Caco-2 (cell line): Measurements from ENCODE around the gene ACAA1. TPM values are rescaled to one million over a fixed set of nuclear protein-coding genes. Genes with fewer than 3 reads are reported as not detected.

Source experiments
- BruUV-seq: library from RNA; stranded (reverse); fragments of 400-500 nt; replicated peaks from 2 replicates; lab custom pipeline; 2021; lab: Mats Ljungman, UMichigan
- CTCF ChIA-PET: fragments of 300-600 bp; sonication (Branson Sonifier 250); formaldehyde crosslinking; loops from one replicate; lab custom pipeline; 2022; ENCODE audit warnings: antibody characterized with exemption; lab: Charles Lee
- POLR2A ChIA-PET: fragments of 300-600 bp; sonication (Branson Sonifier 250); formaldehyde crosslinking; loops from one replicate; lab custom pipeline; 2022; ENCODE audit warnings: antibody characterized with exemption; lab: Charles Lee
- DNase-seq, 2 experiments: peaks; one replicate each; pipeline versions ENCODE4 v3.0.0 to v3.0.0-alpha.2; 2020 to 2022
- H3K27me3 ChIP-seq: replicated peaks from 2 replicates; pipeline ENCODE4 v1.6.0; 2011; ENCODE audit warnings: low read length; ENCODE audit not compliant: control insufficient read depth, insufficient read depth
- H3K36me3 ChIP-seq: 2 replicates; pipeline ENCODE4 v1.5.1; 2011; ENCODE audit warnings: low read length; ENCODE audit not compliant: control insufficient read depth, insufficient read depth
- H3K4me1 ChIP-seq: fragments of 250-450 bp; sonication (Bioruptor Pico); 2 replicates; pipeline ENCODE4 v1.5.1; 2020; ENCODE audit warnings: mild to moderate bottlenecking
- H3K4me3 ChIP-seq: 2 replicates; pipeline ENCODE4 v1.5.1; 2011; ENCODE audit warnings: low read depth, mild to moderate bottlenecking, control low read depth, low read length
- H3K9me3 ChIP-seq: fragments of 250-450 bp; sonication (Bioruptor Pico); 2 replicates; pipeline ENCODE4 v1.5.1; 2020; ENCODE audit warnings: mild to moderate bottlenecking, moderate library complexity
- H3K27ac Mint-ChIP-seq: one replicate; pipeline ENCODE4 v1.8.0; 2022; ENCODE audit warnings: mixed read lengths; ENCODE audit not compliant: unreplicated experiment
- H3K27me3 Mint-ChIP-seq: one replicate; pipeline ENCODE4 v1.8.0; 2022; ENCODE audit warnings: mixed read lengths; ENCODE audit not compliant: insufficient read depth, unreplicated experiment
- H3K36me3 Mint-ChIP-seq: one replicate; pipeline ENCODE4 v1.8.0; 2022; ENCODE audit warnings: mild to moderate bottlenecking, mixed read lengths; ENCODE audit not compliant: insufficient read depth, unreplicated experiment
- H3K4me1 Mint-ChIP-seq: one replicate; pipeline ENCODE4 v1.8.0; 2022; ENCODE audit warnings: low read depth, mixed read lengths; ENCODE audit not compliant: unreplicated experiment
- H3K4me3 Mint-ChIP-seq: one replicate; pipeline ENCODE4 v1.8.0; 2022; ENCODE audit warnings: mild to moderate bottlenecking, moderate library complexity, mixed read lengths; ENCODE audit not compliant: unreplicated experiment
- H3K9me3 Mint-ChIP-seq: one replicate; pipeline ENCODE4 v1.8.0; 2022; ENCODE audit warnings: mixed read lengths; ENCODE audit not compliant: unreplicated experiment
- CTCF ChIP-seq, 2 experiments: fragments of 200-600 bp in 1 of 2; IDR thresholded peaks; 1 replicate in 1 of 2; 2 replicates in 1 of 2; pipeline versions ENCODE4 v1.5.1 to v1.8.0; 2011 to 2022; ENCODE audit warnings: antibody characterized with exemption in 1 of 2, control low read depth in 1 of 2, inconsistent platforms in 1 of 2, low read depth in 1 of 2, low read length in 1 of 2, mild to moderate bottlenecking in 1 of 2, moderate library complexity in 1 of 2; ENCODE audit not compliant: insufficient read depth in 1 of 2, severe bottlenecking in 1 of 2, unreplicated experiment in 1 of 2
- intact Hi-C: fragments of 100-400 bp; cut with micrococcal nuclease; formaldehyde crosslinking; loops from one replicate; pipeline ENCODE4 v1.10.0; 2022; ENCODE audit not compliant: unreplicated experiment
- total RNA-seq: library from RNA; stranded (reverse); gene quantifications from 2 replicates; pipeline ENCODE4 v1.2.3, GENCODE V29; 2022

ACAA1 gene
- total RNA-seq, 1 experiment from 2014 or later, result 139 TPM

- Mint-ChIP-seq H3K27ac (no peak overlapping the region), H3K9me3 (no peaks in the 10 kb centered on the region), H3K4me3 (no peak overlapping the region), H3K4me1 (peaks cover 28% of the 10 kb centered on the region), H3K27me3 (no peaks in the 10 kb centered on the region), H3K36me3 (peaks cover 91% of the 10 kb centered on the region)
- H3K9me3 ChIP-seq, result no peaks in the 10 kb centered on the region
- BruUV-seq, result TSS peak; percentile 12
- intact Hi-C loops, result loop anchor here (1.0 kb wide), 4 partner anchors 19 to 180 kb away; partner anchors contain the start of gene ACAA1
- no peak for TF ChIP-seq CTCF (IDR thresholded peaks at IDR 0.05; ENCODE audit: insufficient read depth in 1 of 2, low read depth in 1 of 2, low read length in 1 of 2, severe bottlenecking in 1 of 2, unreplicated experiment in 1 of 2)
- peaks cover 15% of the 10 kb centered on the region for H3K36me3 ChIP-seq
- H3K4me1 ChIP-seq, result 0 out of 2 replicates have a peak, but pooled peaks cover 3% of the 10 kb centered on the region
- no peak overlapping the region for H3K4me3 ChIP-seq
- H3K27me3 ChIP-seq, result no peaks in the 10 kb centered on the region
- ChIA-PET CTCF (interaction anchor here (1.5 kb wide), 1 partner anchor 15 kb away, joined by 3 read pairs; no protein-coding TSS in a partner anchor), POLR2A (interaction anchor here (1.2 to 2.0 kb wide), 2 partner anchors 15 to 47 kb away, joined by 3 to 5 read pairs; partner anchors contain the start of gene OXSR1)
- DNase-seq, result peak in 1 of 2 experiments; percentile 33
These were observed 18.3 kb downstream of the ACAA1 start for GRCh38 chr3:38118421-38119247.

DNA sequence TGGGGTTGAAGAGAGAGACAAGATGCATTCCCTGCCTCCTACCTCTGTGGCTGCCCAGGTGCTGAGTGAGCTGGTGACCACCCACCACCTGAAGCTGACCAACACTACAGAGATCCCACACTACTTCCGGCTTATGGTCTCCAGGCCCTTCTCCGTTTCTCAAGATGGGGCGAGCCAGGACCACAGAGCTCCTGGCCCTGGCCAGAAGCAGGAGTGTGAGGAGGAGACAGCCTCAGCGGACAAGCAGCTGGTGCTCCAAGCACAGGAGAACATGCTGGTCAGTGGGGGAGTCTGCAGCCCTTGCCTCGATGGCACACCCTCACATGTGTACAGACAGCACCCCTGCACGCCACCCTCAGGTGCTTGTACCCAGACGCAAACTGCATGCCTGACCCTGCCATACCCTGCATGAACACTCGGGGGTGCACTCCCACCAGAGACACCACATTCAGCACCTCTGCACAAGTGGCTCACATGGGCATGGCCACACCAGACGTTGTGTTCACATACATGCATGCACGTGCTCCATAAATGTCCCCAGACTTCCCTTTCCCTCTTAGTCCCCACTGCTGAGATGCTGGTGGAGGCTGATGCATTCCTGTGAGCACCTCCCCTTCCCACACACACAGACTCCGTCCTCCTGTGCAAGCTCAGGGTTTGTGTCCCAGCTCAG, 19.0 kb downstream of the ACAA1 start:
- Histone ChIP-seq H3K36me3 (peaks cover 13% of the 10 kb centered on the region), H3K4me1 (0 out of 2 replicates have a peak, but pooled peaks cover 3% of the 10 kb centered on the region), H3K4me3 (no peak overlapping the region), H3K27me3 (no peaks in the 10 kb centered on the region), H3K9me3 (no peaks in the 10 kb centered on the region)
- BruUV-seq, result no TSS peak
- Mint-ChIP-seq H3K4me1 (peaks cover 28% of the 10 kb centered on the region), H3K27ac (peak overlapping the region; percentile 46), H3K9me3 (no peaks in the 10 kb centered on the region), H3K4me3 (no peak overlapping the region), H3K27me3 (no peaks in the 10 kb centered on the region), H3K36me3 (peaks cover 84% of the 10 kb centered on the region)
- intact Hi-C loops, result loop anchor here (1.0 kb wide), 4 partner anchors 19 to 180 kb away; partner anchors contain the start of gene ACAA1
- CTCF ChIA-PET, result interaction anchor here (1.5 to 1.7 kb wide), 2 partner anchors 16 to 47 kb away, joined by 3 to 8 read pairs; partner anchors contain the start of gene OXSR1
- peak; percentile 62 to 85 for TF ChIP-seq CTCF (IDR thresholded peaks at IDR 0.05; ENCODE audit: insufficient read depth in 1 of 2, low read depth in 1 of 2, low read length in 1 of 2, severe bottlenecking in 1 of 2, unreplicated experiment in 1 of 2)
- peak; percentile 82 to 83 for DNase-seq
- POLR2A ChIA-PET, result interaction anchor here (0.5 to 1.3 kb wide), 2 partner anchors 47 to 62 kb away, joined by 6 to 7 read pairs; partner anchors contain the start of gene OXSR1
